HEK293 (cell line): ENCODE measurements around the gene CRYBA1.
A peak's percentile ranks its signal among the peaks of the same experiment; 100 is the strongest.

ENCODE experiments used
- EGR2 ChIP-seq: fragments of 450-650 bp; formaldehyde crosslinking; IDR thresholded peaks from 2 replicates; pipeline ENCODE4 v1.5.1; 2016; ENCODE audit warnings: low read depth, missing biosample characterization, missing genetic modification characterization
- GLI2 ChIP-seq: fragments of 450-650 bp; formaldehyde crosslinking; IDR thresholded peaks from 2 replicates; pipeline ENCODE4; 2017; ENCODE audit warnings: missing biosample characterization, missing genetic modification characterization, low read depth, borderline replicate concordance
- GLI4 ChIP-seq: fragments of 450-650 bp; formaldehyde crosslinking; IDR thresholded peaks from 2 replicates; pipeline ENCODE4 v1.5.1; 2016; ENCODE audit warnings: missing biosample characterization, missing genetic modification characterization
- GLIS1 ChIP-seq: fragments of 450-650 bp; formaldehyde crosslinking; IDR thresholded peaks from 2 replicates; pipeline ENCODE4 v1.5.1; 2016; ENCODE audit warnings: missing biosample characterization, missing genetic modification characterization
- GLIS2 ChIP-seq: fragments of 450-650 bp; formaldehyde crosslinking; IDR thresholded peaks from 2 replicates; pipeline ENCODE4 v1.5.1; 2016; ENCODE audit warnings: missing biosample characterization, missing genetic modification characterization
- HOXD13 ChIP-seq: sonication (generic); formaldehyde crosslinking; IDR thresholded peaks from 2 replicates; pipeline ENCODE4 v1.8.0; 2022; ENCODE audit warnings: missing genetic modification reagents, borderline replicate concordance
- KLF16 ChIP-seq: fragments of 450-650 bp; formaldehyde crosslinking; IDR thresholded peaks from 2 replicates; pipeline ENCODE4 v1.5.1; 2017; ENCODE audit warnings: missing biosample characterization, missing genetic modification characterization
- MYNN ChIP-seq: fragments of 450-650 bp; formaldehyde crosslinking; IDR thresholded peaks from 2 replicates; pipeline ENCODE4 v1.5.1; 2016; ENCODE audit warnings: missing biosample characterization, missing genetic modification characterization, borderline replicate concordance
- SCRT1 ChIP-seq: fragments of 450-650 bp; formaldehyde crosslinking; IDR thresholded peaks from 2 replicates; pipeline ENCODE4 v1.5.1; 2016; ENCODE audit warnings: missing biosample characterization, missing genetic modification characterization, borderline replicate concordance
- WT1 ChIP-seq: fragments of 450-650 bp; formaldehyde crosslinking; IDR thresholded peaks from 2 replicates; pipeline ENCODE4 v1.5.1; 2016; ENCODE audit warnings: missing biosample characterization, missing genetic modification characterization
- ZBTB48 ChIP-seq: fragments of 450-650 bp; formaldehyde crosslinking; IDR thresholded peaks from 2 replicates; pipeline ENCODE4 v1.5.1; 2016; ENCODE audit warnings: missing biosample characterization, missing genetic modification characterization
- ZFP41 ChIP-seq: fragments of 450-650 bp; formaldehyde crosslinking; IDR thresholded peaks from 2 replicates; pipeline ENCODE4 v1.5.1; 2016; ENCODE audit warnings: missing biosample characterization, missing genetic modification characterization, borderline replicate concordance
- ZFP69B ChIP-seq: fragments of 450-650 bp; formaldehyde crosslinking; IDR thresholded peaks from 2 replicates; pipeline ENCODE4 v1.5.1; 2016; ENCODE audit warnings: missing biosample characterization, missing genetic modification characterization
- ZNF112 ChIP-seq: fragments of 450-650 bp; formaldehyde crosslinking; IDR thresholded peaks from 2 replicates; pipeline ENCODE4 v1.5.0; 2017; ENCODE audit warnings: missing biosample characterization, missing genetic modification characterization
- ZNF138 ChIP-seq: fragments of 450-650 bp; formaldehyde crosslinking; IDR thresholded peaks from 2 replicates; pipeline ENCODE4 v1.5.1; 2016; ENCODE audit warnings: missing biosample characterization, missing genetic modification characterization, borderline replicate concordance
- ZNF155 ChIP-seq: fragments of 450-650 bp; formaldehyde crosslinking; IDR thresholded peaks from 2 replicates; pipeline ENCODE4 v1.5.1; 2016; ENCODE audit warnings: missing biosample characterization, missing genetic modification characterization
- ZNF157 ChIP-seq: fragments of 450-650 bp; formaldehyde crosslinking; IDR thresholded peaks from 2 replicates; pipeline ENCODE4 v1.5.1; 2016; ENCODE audit warnings: missing biosample characterization, missing genetic modification characterization
- ZNF292 ChIP-seq: fragments of 450-650 bp; formaldehyde crosslinking; IDR thresholded peaks from 2 replicates; pipeline ENCODE4 v1.5.1; 2016; ENCODE audit warnings: low read depth, missing biosample characterization, missing genetic modification characterization, borderline replicate concordance
- ZNF354C ChIP-seq: fragments of 450-650 bp; formaldehyde crosslinking; IDR thresholded peaks from 2 replicates; pipeline ENCODE4 v1.5.1; 2016; ENCODE audit warnings: missing biosample characterization, missing genetic modification characterization, low read depth, borderline replicate concordance
- ZNF394 ChIP-seq: fragments of 450-650 bp; formaldehyde crosslinking; IDR thresholded peaks from 2 replicates; pipeline ENCODE4 v1.5.1; 2016; ENCODE audit warnings: missing biosample characterization, missing genetic modification characterization, mild to moderate bottlenecking, moderate library complexity, borderline replicate concordance
- ZNF433 ChIP-seq: fragments of 450-650 bp; formaldehyde crosslinking; IDR thresholded peaks from 2 replicates; pipeline ENCODE4 v1.5.1; 2016; ENCODE audit warnings: missing biosample characterization, missing genetic modification characterization, low read depth
- ZNF510 ChIP-seq: fragments of 450-650 bp; formaldehyde crosslinking; IDR thresholded peaks from 2 replicates; pipeline ENCODE4 v1.5.1; 2018; ENCODE audit warnings: mild to moderate bottlenecking, missing genetic modification characterization, missing biosample characterization; ENCODE audit not compliant: insufficient replicate concordance
- ZNF548 ChIP-seq: fragments of 450-650 bp; formaldehyde crosslinking; IDR thresholded peaks from 2 replicates; pipeline ENCODE4 v1.5.1; 2016; ENCODE audit warnings: missing biosample characterization, missing genetic modification characterization
- ZNF596 ChIP-seq: fragments of 450-650 bp; IDR thresholded peaks from 2 replicates; pipeline ENCODE4 v1.5.0; 2018; ENCODE audit warnings: missing biosample characterization, mild to moderate bottlenecking, missing genetic modification characterization, moderate library complexity
- ZNF621 ChIP-seq: fragments of 450-650 bp; formaldehyde crosslinking; IDR thresholded peaks from 2 replicates; pipeline ENCODE4 v1.5.1; 2017; ENCODE audit warnings: missing biosample characterization, missing genetic modification characterization
- ZNF623 ChIP-seq: fragments of 450-650 bp; formaldehyde crosslinking; IDR thresholded peaks from 2 replicates; pipeline ENCODE4 v1.5.1; 2016; ENCODE audit warnings: missing biosample characterization, missing genetic modification characterization
- ZNF660 ChIP-seq: fragments of 450-650 bp; IDR thresholded peaks from 2 replicates; pipeline ENCODE4 v1.5.1; 2018; ENCODE audit warnings: missing biosample characterization, mild to moderate bottlenecking, missing genetic modification characterization
- ZSCAN30 ChIP-seq: fragments of 450-650 bp; IDR thresholded peaks from 2 replicates; pipeline ENCODE4 v1.5.1; 2018; ENCODE audit warnings: missing biosample characterization, mild to moderate bottlenecking, missing genetic modification characterization, moderate library complexity
- TF ChIP-seq, protein P1 (sequence below): fragments of 450-650 bp; formaldehyde crosslinking; IDR thresholded peaks from 2 replicates; pipeline ENCODE4 v1.5.1; 2016; ENCODE audit warnings: missing biosample characterization, missing genetic modification characterization
- TF ChIP-seq, protein P2 (sequence below): fragments of 450-650 bp; formaldehyde crosslinking; IDR thresholded peaks from 2 replicates; pipeline ENCODE4 v1.5.1; 2016; ENCODE audit warnings: missing biosample characterization, missing genetic modification characterization
- TF ChIP-seq, protein P3 (sequence below): fragments of 450-650 bp; formaldehyde crosslinking; IDR thresholded peaks from 2 replicates; pipeline ENCODE4 v1.5.1; 2016; ENCODE audit warnings: missing biosample characterization, missing genetic modification characterization
- TF ChIP-seq, protein P4 (sequence below): fragments of 450-650 bp; formaldehyde crosslinking; IDR thresholded peaks from 2 replicates; pipeline ENCODE4 v1.5.1; 2016; ENCODE audit warnings: missing biosample characterization, missing genetic modification characterization, borderline replicate concordance

CRYBA1 gene

DNA sequence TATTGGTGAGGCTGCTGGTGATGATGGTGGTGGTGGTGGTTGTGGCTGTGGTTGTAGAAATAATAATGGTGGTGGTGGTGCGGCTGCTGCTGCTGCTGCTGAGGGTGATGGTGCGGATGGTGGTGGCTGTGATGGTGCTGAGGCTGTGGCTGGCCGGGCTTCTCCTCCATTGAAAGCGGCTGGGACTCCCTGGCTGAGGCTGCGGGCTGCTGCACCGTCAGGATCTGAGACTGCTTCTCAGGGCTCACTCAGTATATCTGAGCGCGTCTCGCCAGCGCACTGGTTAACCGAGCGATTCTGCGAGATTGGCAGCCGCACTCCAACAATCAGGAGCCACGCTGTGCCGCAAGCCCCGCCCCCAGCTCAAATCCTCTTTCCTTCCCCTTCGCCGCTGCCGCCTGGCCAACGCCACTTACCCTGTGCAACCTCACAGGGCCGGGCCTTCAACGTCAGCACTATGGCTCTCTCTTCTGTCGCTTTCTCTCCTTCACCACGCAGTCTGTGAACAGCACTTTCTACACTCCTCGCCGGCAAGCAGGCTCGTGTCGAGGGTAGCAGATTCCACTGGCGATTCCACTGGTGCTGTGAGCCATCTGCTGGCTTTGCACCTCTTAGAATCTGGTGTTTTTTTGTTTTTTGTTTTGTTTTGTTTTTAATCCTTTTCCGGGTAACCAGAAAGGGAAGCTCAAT lies 47.4 kb downstream of the CRYBA1 start, which contains the start of gene NUFIP2 (continued):
- TF ChIP-seq ZNF596, result peak; percentile 31; the same call in 1 of the 2 replicates
- peak; percentile 86; the same call in 1 of the 2 replicates for TF ChIP-seq ZNF394 (tag by site-specific recombination)
- no peak for TF ChIP-seq EGR2 (tag by site-specific recombination)
- TF ChIP-seq HOXD13, result peak; percentile 74; the same call in 1 of the 2 replicates
- 0 out of 2 replicates have a peak, but pooled peaks have one; percentile 32 for TF ChIP-seq ZFP69B (tag by site-specific recombination)
- no peak for TF ChIP-seq GLI2
- TF ChIP-seq, protein P1, sequence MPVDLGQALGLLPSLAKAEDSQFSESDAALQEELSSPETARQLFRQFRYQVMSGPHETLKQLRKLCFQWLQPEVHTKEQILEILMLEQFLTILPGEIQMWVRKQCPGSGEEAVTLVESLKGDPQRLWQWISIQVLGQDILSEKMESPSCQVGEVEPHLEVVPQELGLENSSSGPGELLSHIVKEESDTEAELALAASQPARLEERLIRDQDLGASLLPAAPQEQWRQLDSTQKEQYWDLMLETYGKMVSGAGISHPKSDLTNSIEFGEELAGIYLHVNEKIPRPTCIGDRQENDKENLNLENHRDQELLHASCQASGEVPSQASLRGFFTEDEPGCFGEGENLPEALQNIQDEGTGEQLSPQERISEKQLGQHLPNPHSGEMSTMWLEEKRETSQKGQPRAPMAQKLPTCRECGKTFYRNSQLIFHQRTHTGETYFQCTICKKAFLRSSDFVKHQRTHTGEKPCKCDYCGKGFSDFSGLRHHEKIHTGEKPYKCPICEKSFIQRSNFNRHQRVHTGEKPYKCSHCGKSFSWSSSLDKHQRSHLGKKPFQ (tag by site-specific recombination), result no peak
- TF ChIP-seq, protein P2, sequence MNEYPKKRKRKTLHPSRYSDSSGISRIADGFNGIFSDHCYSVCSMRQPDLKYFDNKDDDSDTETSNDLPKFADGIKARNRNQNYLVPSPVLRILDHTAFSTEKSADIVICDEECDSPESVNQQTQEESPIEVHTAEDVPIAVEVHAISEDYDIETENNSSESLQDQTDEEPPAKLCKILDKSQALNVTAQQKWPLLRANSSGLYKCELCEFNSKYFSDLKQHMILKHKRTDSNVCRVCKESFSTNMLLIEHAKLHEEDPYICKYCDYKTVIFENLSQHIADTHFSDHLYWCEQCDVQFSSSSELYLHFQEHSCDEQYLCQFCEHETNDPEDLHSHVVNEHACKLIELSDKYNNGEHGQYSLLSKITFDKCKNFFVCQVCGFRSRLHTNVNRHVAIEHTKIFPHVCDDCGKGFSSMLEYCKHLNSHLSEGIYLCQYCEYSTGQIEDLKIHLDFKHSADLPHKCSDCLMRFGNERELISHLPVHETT, result peak; percentile 93
- no peak for TF ChIP-seq ZNF433
- TF ChIP-seq GLI4 (tag by site-specific recombination), result peak; percentile 97
- peak; percentile 59; the same call in 1 of the 2 replicates for TF ChIP-seq GLIS1 (tag by site-specific recombination)
- no peak for TF ChIP-seq ZNF138 (tag by site-specific recombination)
- TF ChIP-seq, protein P3, sequence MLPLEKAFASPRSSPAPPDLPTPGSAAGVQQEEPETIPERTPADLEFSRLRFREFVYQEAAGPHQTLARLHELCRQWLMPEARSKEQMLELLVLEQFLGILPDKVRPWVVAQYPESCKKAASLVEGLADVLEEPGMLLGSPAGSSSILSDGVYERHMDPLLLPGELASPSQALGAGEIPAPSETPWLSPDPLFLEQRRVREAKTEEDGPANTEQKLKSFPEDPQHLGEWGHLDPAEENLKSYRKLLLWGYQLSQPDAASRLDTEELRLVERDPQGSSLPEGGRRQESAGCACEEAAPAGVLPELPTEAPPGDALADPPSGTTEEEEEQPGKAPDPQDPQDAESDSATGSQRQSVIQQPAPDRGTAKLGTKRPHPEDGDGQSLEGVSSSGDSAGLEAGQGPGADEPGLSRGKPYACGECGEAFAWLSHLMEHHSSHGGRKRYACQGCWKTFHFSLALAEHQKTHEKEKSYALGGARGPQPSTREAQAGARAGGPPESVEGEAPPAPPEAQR (tag by site-specific recombination), result peak; percentile 88
- no peak for TF ChIP-seq ZNF354C (tag by site-specific recombination)
- no peak for TF ChIP-seq SCRT1
- no peak for TF ChIP-seq ZNF623 (tag by site-specific recombination)
- TF ChIP-seq ZNF157 (tag by site-specific recombination), result peak; percentile 50; the same call in 1 of the 2 replicates
- TF ChIP-seq ZNF510 (tag by site-specific recombination), result no peak
- TF ChIP-seq, protein P4, sequence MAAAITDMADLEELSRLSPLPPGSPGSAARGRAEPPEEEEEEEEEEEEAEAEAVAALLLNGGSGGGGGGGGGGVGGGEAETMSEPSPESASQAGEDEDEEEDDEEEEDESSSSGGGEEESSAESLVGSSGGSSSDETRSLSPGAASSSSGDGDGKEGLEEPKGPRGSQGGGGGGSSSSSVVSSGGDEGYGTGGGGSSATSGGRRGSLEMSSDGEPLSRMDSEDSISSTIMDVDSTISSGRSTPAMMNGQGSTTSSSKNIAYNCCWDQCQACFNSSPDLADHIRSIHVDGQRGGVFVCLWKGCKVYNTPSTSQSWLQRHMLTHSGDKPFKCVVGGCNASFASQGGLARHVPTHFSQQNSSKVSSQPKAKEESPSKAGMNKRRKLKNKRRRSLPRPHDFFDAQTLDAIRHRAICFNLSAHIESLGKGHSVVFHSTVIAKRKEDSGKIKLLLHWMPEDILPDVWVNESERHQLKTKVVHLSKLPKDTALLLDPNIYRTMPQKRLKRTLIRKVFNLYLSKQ (tag by site-specific recombination), result 0 out of 2 replicates have a peak, but pooled peaks have one; percentile 74
- TF ChIP-seq GLIS2 (tag by site-specific recombination), result no peak
- no peak for TF ChIP-seq ZNF292 (tag by site-specific recombination)
- peak; percentile 41; the same call in 1 of the 2 replicates for TF ChIP-seq WT1 (tag by site-specific recombination)
- peak; percentile 63 for TF ChIP-seq ZBTB48 (tag by site-specific recombination)
- no peak for TF ChIP-seq ZFP41 (tag by site-specific recombination)
- no peak for TF ChIP-seq ZNF112 (tag by site-specific recombination)
- TF ChIP-seq KLF16, result peak; percentile 80
- no peak for TF ChIP-seq ZNF621
- TF ChIP-seq ZNF548 (tag by site-specific recombination), result no peak
- no peak for TF ChIP-seq ZNF155 (tag by site-specific recombination)
- TF ChIP-seq ZNF660 (tag by site-specific recombination), result peak; percentile 90
- 0 out of 2 replicates have a peak, but pooled peaks have one; percentile 6 for TF ChIP-seq ZSCAN30
- peak; percentile 49; the same call in 1 of the 2 replicates for TF ChIP-seq MYNN (tag by site-specific recombination)
